ENCODE results near the gene RPTOR.

RPTOR gene

DNA sequence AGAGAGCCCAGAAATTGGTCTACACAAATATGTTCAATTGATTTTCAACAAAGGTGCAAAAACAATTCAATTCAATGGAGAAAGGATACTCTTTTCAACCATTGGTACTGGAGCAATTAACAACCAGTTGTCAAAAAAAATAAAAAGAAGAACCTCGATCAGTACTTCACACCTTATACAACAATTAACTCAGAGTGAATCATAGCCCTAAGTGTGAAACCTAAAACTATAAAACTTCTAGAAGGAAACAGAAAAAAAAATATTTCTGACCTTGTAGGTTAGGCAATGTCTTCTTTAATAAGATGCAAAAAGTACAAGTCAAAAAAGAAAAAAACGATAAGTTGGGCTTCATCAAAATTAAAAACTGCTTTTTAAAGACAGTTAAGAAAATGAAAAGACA lies 390.9 kb downstream of the RPTOR start:
- DNase-seq (ENCODE audit: low read depth): no peak

- DNase-seq (ENCODE audit: low read depth): no peak
These were observed 391.6 kb downstream of the RPTOR start for GRCh38 chr17:80936218-80936617.

DNA sequence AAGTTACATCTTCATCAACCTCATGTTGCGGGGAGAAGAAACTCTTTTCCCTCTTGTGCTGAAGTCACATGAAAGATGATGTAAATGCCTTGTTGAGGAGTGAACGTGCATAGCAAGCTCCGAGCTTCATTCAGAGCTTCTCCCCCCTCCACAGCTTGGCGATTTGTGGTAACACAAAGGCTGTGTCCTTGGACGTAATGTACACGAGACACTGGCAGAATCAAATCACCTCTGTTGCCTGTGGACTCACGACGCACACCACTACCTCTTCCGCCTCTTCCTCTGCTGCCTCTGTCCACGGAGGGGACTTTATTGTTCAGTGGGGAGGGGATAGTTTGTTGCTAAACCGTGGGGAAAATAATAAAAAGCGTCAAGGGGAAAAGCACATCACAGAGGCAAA lies 392.1 kb downstream of the RPTOR start:
- no peak for DNase-seq (ENCODE audit: low read depth)

DNA sequence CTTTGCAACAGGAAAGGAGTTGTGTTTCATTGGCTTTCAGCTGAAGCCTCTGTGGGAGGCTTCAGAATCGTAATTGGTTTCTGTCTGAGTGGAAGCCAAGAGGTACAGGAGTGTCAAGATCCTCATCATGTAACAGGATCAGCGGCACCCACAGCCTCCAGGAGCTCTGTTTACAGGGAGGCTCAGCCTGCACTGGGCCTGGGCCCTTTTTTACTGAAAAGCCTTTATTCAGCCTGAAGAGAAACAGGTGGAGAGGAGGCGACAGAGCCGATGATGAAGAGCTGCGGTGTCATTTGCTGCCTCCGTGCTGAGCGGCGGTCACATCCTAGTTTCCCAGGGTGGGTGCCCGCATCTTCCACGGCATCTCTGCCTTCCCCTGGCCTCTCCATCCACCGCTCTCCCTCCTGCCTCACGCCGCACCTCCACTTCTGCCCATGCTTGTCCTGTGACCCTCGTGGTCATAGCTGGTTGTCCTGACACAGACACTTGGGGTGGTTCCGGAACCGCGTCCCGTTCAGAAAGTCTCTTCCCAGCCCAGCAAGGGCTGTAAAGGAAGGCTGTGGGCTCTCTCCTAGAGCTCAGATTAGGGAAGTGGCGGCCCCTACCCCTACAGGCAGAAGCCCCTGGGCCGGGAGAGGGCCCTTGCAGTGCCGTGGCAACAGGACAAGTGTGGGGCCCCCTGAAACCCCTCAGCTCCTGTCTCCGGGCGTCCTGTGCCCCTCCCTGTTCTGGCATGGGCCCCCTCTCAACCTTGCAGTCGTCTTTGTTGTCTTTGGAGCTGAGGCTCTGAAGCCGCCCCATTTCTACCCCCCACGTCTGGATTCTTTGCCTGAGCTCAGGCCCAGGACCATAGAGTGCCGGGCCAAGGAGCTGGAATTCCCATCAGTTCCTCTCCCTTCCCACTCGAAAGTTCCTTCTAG lies 393.1 kb downstream of the RPTOR start:
- no peak for DNase-seq (ENCODE audit: low read depth)

- DNase-seq (ENCODE audit: low read depth): no peak
These were observed 393.9 kb downstream of the RPTOR start for GRCh38 chr17:80938556-80938955.

DNA sequence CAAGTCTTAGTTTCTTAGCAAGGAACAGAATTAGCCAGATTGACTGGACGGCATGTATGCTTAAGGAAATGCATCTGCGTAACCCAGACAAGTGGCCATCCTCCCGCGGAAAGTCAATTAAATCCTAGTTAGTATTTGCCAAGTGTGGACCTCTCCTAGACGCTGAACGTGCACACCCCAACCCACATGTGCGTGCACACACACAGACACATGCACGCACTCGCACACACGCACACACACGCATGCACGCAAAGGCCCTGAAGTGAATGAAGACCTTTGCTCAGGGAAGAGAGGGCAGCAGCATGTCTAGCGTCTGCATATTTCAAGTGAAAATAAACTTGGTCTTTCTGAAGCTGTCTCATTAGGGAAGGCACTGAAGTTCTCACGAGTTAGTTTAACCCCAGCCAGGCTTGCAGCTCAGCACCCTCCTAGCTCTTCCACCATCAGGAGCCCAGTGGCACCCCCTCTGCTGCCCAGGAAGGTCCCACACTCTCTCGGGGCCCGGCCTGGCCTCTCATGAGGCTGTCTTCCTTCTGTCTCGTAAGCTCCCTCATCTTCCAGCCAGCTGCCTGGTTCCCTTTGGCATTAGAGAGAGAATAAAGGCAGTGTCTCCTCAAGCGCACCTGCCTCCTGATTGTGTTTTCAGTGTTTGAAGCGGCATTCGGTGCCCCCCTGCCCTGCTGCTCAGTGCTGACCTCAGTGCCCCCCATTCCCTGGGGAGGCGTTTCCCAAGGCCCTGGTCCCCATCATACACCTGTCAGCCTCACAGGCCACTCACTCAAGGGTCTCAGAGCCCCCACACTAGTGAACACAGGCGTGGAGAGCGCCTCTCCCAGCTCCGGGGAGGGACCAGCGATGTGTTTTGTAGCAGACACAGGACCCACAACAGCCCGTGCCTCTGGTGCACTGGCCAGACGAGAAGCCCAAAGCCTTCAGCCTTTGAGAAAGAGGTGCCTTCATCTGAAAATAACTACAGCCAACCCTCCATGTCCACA lies 394.8 kb downstream of the RPTOR start:
- DNase-seq (ENCODE audit: low read depth): no peak

GRCh38 chr17:80940171-80941123 lies 395.8 kb downstream of the RPTOR start:
- no peak for DNase-seq (ENCODE audit: low read depth)

GRCh38 chr17:80941171-80941570 lies 396.5 kb downstream of the RPTOR start:
- no peak for DNase-seq (ENCODE audit: low read depth)

- DNase-seq (ENCODE audit: low read depth): no peak
These were observed 397.2 kb downstream of the RPTOR start for GRCh38 chr17:80941743-80942422.

DNA sequence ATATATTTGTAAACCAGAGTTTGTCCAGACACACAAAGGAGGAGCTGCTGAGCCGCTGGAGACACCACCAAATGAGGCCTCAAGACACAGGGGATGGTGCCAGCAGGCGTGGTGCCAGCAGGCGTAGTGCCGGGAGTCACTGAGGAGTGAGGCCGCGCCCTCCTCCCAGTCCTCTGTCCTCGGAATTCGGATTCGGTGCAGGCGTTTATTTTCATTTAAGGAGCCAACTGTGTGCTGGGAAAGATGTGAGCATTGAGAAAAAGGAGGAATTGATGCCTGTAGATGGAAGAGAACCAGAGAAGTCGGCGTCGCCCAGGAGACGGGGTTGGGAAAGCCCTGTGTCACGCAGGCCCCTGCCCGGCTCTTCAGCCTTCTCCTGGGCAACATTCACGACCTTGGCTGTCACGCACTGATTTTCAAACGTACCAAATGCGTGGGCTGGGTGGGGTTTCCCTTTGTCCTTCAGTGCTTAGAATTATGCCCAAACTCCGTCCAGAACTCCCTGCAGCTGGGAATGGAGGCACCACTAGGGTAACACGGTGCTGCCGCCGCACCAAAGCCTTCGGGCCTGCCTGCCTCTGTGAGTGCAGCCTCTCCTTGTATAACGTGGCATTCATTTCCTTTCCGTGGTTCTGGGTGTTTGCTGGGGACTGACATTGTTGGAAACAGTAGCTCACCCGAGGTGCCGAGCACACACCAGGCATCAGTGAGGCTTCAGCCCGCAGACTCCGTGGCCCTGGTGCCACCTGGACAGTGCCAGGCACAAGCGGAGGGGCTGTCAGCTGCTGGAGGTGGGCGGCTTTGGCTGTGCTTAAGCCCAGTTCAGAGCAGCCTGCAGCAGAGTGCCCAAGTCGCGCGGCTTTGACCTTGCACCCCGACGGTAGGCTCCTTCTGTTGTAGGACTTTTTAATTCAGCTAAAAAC lies 398.0 kb downstream of the RPTOR start:
- no peak for DNase-seq (ENCODE audit: low read depth)

GRCh38 chr17:80943346-80944145 lies 398.9 kb downstream of the RPTOR start:
- DNase-seq (ENCODE audit: low read depth): no peak

DNA sequence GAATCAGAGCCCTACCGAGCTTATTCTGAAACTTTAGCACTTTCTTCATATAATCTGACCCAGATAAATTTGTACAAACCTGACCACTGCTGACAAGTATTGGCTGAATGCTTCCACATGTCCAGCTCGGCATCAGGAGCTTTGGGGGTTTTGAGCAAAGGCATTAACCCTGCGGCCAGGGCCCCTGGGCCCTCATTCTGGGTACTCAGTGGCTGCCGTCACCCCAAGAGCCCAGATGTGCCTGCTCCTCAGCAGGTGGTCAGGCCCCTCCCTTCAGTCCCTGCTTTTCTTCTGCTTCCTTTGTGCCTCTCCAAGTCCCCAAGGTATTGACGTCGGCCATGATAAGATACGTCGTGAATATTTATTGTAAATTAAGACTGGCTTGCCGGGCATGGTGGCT lies 399.7 kb downstream of the RPTOR start:
- DNase-seq (ENCODE audit: low read depth): no peak

- DNase-seq (ENCODE audit: low read depth): no peak
These were observed 401.1 kb downstream of the RPTOR start for GRCh38 chr17:80945736-80946135.

GRCh38 chr17:80946449-80946848 lies 401.8 kb downstream of the RPTOR start:
- DNase-seq (ENCODE audit: low read depth): no peak

- DNase-seq (ENCODE audit: low read depth): no peak
These were observed 402.7 kb downstream of the RPTOR start for GRCh38 chr17:80947200-80947940.

- no peak for DNase-seq (ENCODE audit: low read depth)
These were observed 403.7 kb downstream of the RPTOR start for GRCh38 chr17:80948019-80948975.

DNA sequence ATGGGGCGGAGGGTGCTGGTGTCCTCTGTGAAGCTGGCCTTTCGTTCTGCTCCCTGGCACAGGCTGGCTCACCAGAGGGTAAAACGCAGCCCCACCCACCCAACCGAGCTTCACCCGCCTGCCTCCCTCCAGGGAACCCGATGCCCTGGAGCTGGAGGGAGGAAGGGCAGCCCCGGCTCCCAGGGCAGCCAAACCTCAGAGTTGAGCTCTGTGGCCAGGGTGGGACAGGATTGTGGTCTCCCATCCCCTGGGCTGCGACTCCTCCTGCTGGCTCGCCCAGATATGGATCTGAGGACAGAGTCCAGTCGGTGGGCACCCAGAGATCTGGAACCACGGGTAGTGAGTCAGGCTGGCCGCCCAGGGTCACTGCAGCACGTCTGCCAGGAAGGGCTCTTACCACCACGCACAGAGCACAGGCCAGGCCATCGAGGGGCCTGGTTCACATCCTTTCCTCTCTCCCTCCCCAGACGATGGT lies 404.4 kb downstream of the RPTOR start:
- DNase-seq (ENCODE audit: low read depth): no peak

Measured in stimulated activated CD8-positive, alpha-beta memory T cell treated with anti-CD3 and anti-CD28 coated beads, Interleukin-4, amount 100 ng/mL, for 24 hours (primary cell).